ENCODE measurements around the gene MYCT1.
"Not testable (repeated sequence)": the region's sequence is repeated elsewhere in the genome, so short reads cannot be mapped to it uniquely, and the experiment has no call there.

Gene MYCT1, protein sequence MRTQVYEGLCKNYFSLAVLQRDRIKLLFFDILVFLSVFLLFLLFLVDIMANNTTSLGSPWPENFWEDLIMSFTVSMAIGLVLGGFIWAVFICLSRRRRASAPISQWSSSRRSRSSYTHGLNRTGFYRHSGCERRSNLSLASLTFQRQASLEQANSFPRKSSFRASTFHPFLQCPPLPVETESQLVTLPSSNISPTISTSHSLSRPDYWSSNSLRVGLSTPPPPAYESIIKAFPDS

DNA sequence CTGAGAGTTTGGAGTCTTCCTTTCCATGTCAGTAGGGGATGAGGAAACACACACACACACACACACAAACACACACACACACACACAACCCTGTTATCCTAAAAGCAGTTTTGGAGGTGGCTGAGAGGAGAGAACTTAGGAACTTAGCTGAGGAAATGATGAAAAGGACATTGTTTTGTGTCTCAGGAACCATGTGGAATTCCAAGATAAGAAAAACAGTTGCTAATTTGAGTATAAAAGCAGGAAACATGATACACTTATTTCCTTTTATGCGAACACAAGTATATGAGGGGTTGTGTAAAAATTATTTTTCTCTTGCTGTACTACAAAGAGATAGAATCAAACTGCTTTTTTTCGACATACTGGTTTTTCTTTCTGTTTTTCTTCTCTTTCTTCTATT lies at the start of gene MYCT1:
Gene MYCT1 (plus strand): TSS at position 264 of the 400 bp plus-strand sequence. CDS start 6 bp downstream, at position 270.
- DNase-seq: no peak

DNA sequence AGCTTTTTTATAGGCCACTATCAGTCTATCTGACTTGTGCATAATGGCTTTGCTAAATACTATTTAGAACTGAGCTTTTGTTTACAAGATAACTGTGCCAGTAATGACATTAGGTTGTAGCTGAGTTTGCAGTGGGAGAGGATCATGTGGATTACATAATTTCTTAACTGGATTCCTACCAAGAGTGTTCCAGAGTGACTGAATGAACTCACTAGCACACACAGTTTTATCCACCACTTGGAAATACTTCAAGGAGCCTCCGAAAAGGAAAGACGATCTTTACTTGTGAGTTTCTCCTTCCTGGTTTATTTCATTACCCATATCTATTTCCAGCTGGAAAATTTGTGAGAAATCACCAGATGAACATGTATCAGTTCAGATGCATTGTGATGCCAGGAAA lies 49.6 kb upstream of the MYCT1 start:
- no peak for DNase-seq

GRCh38 chr6:152651986-152652385 lies 45.7 kb upstream of the MYCT1 start:
- DNase-seq: no peak

DNA sequence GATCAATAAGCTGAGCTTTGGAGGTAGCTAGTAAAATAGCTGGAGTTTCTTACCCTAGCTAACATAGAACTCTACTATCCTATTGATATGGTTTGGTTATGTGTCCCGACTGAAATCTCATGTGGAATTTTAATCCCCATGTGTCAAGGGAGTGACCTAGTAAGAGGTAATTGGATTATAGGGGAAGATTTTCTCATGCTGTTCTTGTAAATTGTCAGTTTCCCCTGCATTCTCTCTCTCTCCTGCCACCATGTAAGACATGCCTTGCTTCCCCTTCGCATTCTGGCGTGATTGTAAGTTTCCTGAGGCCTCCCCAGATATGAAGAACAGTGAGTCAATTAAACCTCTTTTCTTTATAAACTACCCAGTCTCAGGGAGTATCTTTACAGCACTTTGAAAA lies 35.9 kb upstream of the MYCT1 start:
- no peak for DNase-seq

GRCh38 chr6:152669895-152670294 lies 27.8 kb upstream of the MYCT1 start:
- DNase-seq: no peak

DNA sequence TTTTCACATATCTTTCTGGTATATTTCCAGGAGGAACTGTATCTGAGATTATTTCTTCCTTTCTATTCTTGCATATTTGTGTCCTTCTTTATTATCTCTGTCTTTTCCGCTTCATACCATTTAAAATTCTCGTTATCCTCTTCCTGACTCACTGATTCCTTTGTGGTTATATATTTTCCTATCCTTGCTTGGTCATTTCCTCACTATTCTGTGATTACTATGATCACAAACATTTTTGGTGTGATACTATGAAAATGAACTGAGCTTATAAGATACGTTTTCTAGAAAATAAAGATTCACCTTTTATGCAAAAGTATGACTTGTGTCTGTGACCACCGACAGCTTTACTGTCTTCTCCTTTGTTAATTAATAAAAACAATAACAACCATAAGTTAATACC lies 26.5 kb upstream of the MYCT1 start:
- DNase-seq: no peak

DNA sequence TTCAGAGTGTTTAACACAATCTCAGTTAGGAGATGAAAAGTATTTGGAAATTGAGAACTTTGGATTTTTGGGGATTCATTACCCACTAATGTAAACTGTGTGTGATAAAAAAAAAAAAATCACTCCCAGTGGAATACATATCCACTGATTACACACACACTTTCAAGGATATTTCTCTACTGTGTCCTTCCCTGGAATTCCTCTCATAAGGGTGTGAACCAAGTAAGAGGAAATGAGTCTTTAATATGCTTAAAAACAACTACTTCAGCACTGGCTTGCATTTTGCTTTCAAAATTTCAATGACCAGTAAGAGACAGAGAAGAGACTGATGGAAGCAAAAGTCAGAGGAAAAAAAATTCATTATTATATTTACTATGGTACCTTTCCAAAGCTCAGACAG lies 24.5 kb upstream of the MYCT1 start:
- DNase-seq: no peak

DNA sequence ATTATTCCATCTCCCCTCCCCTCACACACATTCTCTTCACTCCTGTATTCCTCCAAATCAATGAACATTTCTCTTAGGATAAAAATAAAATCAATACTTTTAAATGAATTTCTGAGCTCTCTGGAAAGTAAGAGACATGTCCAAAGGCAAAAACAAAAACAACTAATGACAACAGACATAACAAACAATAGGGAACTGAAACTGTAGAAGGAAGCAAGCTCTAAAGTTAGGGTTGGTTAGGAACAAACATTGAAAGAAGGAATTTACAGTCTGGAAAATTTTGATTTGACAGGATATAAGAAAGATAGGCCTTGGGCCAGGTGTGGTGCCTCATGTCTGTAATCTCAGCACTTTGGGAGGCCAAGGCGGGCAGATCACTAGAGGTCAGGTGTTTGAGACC lies 17.5 kb upstream of the MYCT1 start:
- DNase-seq: no peak

DNA sequence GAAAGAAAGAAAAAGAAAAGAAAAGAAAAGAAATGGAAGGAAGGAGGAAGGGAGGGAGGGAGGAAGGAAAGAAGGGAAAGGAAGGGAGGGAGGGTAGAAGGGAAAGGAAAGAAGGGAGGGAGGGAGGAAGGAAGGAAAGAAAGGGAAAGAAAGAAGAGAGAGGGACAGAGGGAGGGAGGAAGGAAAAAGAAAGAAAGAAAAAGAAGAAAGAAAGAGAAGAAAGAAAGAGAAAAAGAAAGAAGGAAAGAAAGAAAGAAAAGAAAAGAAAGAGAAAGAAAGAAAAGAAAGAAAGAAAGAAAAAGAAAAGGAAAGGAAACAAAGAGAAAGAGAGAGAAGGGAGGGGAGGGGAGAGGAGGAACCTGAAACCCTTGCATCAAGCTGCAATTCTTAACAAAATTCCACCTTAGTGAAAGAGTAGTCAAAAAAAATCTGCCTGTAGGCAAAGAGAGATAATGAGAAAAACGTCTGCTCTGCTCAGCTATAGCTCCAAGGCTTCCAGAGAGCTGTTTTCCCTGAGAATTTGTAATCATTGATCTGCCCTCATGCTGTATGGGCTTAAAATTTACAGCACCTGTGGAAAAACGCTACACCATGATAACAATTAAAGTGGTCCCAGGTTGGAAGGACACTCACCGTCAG lies 16.7 kb upstream of the MYCT1 start:
- no peak for DNase-seq

GRCh38 chr6:152682141-152682540 lies 15.6 kb upstream of the MYCT1 start:
- no peak for DNase-seq

GRCh38 chr6:152682935-152683334 lies 14.8 kb upstream of the MYCT1 start:
- not testable (repeated sequence) for DNase-seq

GRCh38 chr6:152685819-152686218 lies 11.9 kb upstream of the MYCT1 start:
- DNase-seq: no peak

GRCh38 chr6:152695372-152696045 lies 2.2 kb upstream of the MYCT1 start:
- DNase-seq: no peak

DNA sequence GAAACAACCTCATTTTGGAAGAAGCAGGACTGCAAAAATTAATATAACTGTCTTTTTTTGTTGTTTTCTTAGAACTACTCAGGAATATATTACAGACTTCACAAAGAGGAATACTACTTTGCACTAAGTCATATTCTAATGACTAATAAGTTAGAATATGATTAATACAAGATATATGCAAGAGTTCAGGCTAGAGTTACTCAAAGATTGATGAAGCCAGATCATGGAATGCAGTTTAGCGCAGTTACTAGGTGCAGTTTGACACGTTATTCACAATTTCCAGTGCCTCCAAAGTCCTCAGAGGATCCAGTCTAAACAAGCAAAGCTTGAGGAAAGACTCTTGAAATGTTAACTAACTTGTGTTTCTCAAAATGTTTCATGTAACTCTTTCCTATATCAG lies 1.2 kb upstream of the MYCT1 start:
- DNase-seq: no peak

DNA sequence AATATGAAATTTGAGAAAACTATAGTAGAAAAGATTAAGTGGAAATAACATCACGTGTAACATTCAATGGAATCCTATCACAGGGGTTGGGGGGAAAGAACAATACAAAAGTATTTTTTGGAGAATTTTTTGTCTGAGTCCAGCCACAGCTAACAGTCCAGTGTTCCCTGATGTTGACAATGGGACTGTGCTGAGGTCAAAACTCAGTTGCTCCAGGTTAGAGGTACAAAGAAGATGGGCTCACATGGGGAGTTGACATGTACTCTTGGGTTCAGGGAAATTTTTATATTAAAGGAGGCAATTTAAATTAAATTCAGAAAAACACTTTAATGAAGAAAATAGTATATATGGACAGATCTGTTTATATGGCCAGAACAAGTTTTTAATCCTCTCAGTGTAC lies 995 bp downstream of the MYCT1 start:
- no peak for DNase-seq

- DNase-seq: no peak
Measured at GRCh38 chr6:152700427-152700826, 2.7 kb downstream of the MYCT1 start.

DNA sequence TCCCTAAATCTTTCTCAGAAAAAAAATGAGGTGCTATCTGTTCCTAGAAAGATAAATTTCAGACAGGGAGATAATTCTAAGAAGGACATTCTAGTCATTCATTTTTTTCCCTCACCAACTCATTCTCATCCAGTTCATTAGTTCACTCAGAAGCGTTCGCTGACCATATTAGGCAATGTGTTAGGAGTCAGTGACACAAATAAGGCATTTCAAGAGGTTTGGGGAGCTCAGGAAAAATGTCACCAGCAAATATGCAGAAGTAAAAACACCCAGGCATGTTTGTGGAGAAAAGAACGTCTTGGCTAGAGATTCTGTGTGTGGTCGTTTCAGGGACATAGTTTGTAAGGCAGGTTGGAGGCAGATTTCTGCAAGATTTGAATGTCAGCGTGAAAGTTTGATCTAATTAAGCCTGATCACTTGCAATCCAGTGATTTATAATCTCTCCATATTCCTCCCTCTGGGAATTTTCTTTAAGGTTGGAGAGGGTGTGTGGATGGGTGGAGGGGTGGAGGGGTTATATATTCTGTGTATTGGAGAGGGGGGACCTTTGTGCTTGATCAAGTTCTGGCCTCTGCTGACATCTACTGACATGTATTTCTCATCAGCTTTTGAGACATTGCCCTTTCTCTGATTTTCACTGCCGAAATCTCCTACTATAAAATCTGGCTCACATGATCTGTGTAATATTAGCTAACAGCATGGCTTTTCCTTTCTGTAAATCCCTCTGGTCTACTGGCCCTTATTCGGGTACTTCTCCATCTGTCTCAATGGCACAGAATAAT lies 3.6 kb downstream of the MYCT1 start:
- DNase-seq: no peak

GRCh38 chr6:152701863-152702401 lies 4.2 kb downstream of the MYCT1 start:
- DNase-seq: no peak

DNA sequence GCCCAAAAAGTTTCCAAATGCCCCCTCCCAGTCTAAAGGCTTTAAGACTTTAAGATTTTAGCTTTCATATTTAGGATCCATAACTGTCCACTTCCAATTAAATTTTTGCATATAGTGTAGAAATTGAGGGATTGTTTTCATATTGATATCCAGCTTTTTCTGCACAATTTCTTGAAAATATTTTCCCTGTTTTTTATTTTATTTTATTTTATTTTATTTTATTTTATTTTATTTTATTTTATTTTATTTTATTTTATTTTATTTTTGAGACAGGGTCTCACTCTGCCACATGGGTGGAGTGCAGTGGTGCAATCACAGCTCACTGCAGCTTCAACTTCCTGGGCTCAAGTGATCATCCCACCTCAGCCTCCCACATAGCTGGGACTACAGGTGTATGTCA lies 6.1 kb downstream of the MYCT1 start:
- not testable (repeated sequence) for DNase-seq

DNA sequence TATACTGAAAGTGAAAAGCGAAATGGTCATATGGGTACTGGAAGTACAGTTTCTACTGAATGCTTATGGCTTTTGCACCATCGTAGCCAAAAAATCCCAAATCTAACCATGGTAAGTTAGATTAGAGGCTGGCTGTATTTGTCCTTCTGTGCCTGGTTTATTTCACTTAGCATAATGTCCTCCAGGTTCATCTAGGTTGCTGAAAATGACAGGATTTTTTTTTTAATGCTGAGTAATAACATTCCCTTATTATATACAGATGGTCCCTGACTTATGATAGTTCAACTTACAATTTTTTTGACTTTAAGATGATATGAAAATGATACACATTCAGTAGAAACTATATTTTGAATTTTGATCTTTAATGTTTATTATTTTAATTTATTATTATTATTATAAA lies 7.6 kb downstream of the MYCT1 start:
- no peak for DNase-seq

DNA sequence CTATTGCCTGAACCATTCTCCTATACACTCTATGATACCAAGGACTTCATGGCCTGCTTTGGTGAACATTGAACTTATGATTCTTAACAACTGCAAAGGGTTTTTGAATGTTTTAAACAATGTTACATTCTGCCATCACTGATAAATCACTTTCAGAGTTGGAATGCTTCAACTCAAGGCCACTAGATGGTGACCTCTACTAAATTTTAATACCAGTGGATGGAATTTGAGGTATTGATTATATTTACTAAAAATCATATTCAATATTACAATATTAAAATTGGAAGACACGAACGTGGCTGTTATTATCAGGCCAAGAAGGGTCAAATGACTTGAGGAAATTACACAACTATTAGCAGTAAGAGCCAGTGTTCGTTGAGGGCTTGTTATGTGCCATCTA lies 18.6 kb downstream of the MYCT1 start:
- DNase-seq: no peak

DNA sequence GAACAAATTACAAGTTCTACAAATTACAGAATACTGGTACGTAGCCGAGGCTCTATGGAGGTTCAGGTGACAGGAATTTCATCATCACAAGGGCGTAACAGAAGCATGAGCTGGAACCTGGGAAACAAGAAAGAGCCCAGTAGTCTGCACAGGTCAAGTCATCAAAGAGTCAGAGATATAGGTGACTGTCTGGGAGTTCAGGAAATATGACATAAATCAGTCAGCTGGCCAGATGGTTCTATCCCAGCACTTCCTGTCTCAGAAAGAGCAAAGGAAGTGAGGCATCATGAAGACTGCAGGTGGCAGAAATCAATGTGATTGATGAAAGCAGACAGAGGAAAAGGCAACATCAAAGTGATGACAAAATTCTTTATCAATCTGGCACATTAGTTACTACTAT lies 23.3 kb downstream of the MYCT1 start:
- no peak for DNase-seq

GRCh38 chr6:152721956-152722355 lies 24.3 kb downstream of the MYCT1 start:
- DNase-seq: no peak
